ENCODE data around the gene ADAMTS12. TPM values are rescaled to one million over a fixed set of nuclear protein-coding genes. Genes with fewer than 3 reads are reported as not detected.

ADAMTS12 gene
- total RNA-seq, 1 experiment from 2014 or later = 0.05 TPM

DNA sequence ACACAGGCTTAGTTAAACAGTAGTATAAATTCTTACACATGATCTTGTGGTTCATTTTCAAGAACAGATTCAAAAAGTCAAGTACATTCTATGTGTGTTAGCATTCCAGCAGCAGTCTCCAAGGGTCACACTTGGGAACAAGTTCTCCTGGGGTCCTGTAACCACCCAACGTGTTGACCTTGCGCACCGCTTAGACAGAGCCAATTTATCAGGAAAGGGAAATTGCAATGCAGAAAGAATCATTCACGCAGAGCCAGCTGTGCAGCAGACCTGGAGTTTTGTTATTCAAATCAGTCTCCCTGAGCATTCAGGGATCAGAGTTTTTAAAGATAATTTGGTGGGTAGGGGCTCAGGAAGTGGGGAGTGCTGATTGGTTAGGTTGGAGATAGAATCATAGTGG, 35.9 kb upstream of the ADAMTS12 start:
- CTCF ChIA-PET = no interaction called here
- Histone ChIP-seq H3K4me1 (ENCODE audit: control insufficient read depth in 1 of 2, insufficient read depth in 2 of 2, low read length in 2 of 2) (no peaks in the 10 kb centered on the region), H3K4me2 (ENCODE audit: low read length) (no peak overlapping the region), H3K9me3 (ENCODE audit: control insufficient read depth in 1 of 2, insufficient read depth in 1 of 2, low read depth in 1 of 2, low read length in 2 of 2) (no peaks in the 10 kb centered on the region), H3K27me3 (ENCODE audit: insufficient read depth, low read length) (peaks cover 29% of the 10 kb centered on the region), H4K20me1 (ENCODE audit: insufficient read depth) (no peaks in the 10 kb centered on the region), H3K9ac (ENCODE audit: low read length) (no peak overlapping the region), H2AFZ (ENCODE audit: low read depth, low read length, poor library complexity, severe bottlenecking) (no peak overlapping the region), H3K36me3 (ENCODE audit: control insufficient read depth in 1 of 2, insufficient read depth in 2 of 2, low read length in 2 of 2) (no peaks in the 10 kb centered on the region), H3K9me2 (ENCODE audit: insufficient read depth) (no peaks in the 10 kb centered on the region), H3K4me3 (replicated peaks in 1 of 2; ENCODE audit: low read depth in 1 of 2, low read length in 2 of 2) (no peak overlapping the region), H3K79me2 (ENCODE audit: insufficient read depth, low read length) (no peaks in the 10 kb centered on the region), H3K27ac (ENCODE audit: low read depth, low read length) (no peak overlapping the region)
- no TSS peak for BruUV-seq (replicated peaks)
- RAD21 ChIA-PET (ENCODE audit: low non-redundant PET in 1 of 2, low total read pairs in 2 of 2, uncharacterized antibody in 2 of 2, unreplicated experiment in 2 of 2) = no interaction called here
- POLR2A ChIA-PET = no interaction called here
- ATAC-seq (no peak), DNase-seq (ENCODE audit: low read depth, low spot score) (no peak)
- intact Hi-C loops (cut with micrococcal nuclease) = no loop called here
- TF ChIP-seq, protein P1, sequence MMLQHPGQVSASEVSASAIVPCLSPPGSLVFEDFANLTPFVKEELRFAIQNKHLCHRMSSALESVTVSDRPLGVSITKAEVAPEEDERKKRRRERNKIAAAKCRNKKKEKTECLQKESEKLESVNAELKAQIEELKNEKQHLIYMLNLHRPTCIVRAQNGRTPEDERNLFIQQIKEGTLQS (IDR thresholded peaks at IDR 0.05) = no peak
- no peak for TF ChIP-seq EZH2 (IDR thresholded peaks at IDR 0.05)
- TF ChIP-seq CEBPB (IDR thresholded peaks at IDR 0.05; ENCODE audit: low read depth) = no peak
- no peak for TF ChIP-seq SP1 (IDR thresholded peaks at IDR 0.05; ENCODE audit: low read depth)
- TF ChIP-seq ZFX (IDR thresholded peaks at IDR 0.05) = no peak
- no peak for TF ChIP-seq POLR2AphosphoS5 (IDR thresholded peaks at IDR 0.05; ENCODE audit: low read depth, low read length)
- TF ChIP-seq RAD21 (IDR thresholded peaks at IDR 0.05; ENCODE audit: low read depth) = no peak
- TF ChIP-seq POLR2A (IDR thresholded peaks at IDR 0.05; ENCODE audit: borderline replicate concordance, extremely low read depth, insufficient read depth, insufficient read length) = no peak
- TF ChIP-seq ELF1 (IDR thresholded peaks at IDR 0.05; ENCODE audit: borderline replicate concordance, low read depth) = no peak
- TF ChIP-seq EGR1 (IDR thresholded peaks at IDR 0.05; ENCODE audit: low read depth) = no peak
- TF ChIP-seq, protein P2, sequence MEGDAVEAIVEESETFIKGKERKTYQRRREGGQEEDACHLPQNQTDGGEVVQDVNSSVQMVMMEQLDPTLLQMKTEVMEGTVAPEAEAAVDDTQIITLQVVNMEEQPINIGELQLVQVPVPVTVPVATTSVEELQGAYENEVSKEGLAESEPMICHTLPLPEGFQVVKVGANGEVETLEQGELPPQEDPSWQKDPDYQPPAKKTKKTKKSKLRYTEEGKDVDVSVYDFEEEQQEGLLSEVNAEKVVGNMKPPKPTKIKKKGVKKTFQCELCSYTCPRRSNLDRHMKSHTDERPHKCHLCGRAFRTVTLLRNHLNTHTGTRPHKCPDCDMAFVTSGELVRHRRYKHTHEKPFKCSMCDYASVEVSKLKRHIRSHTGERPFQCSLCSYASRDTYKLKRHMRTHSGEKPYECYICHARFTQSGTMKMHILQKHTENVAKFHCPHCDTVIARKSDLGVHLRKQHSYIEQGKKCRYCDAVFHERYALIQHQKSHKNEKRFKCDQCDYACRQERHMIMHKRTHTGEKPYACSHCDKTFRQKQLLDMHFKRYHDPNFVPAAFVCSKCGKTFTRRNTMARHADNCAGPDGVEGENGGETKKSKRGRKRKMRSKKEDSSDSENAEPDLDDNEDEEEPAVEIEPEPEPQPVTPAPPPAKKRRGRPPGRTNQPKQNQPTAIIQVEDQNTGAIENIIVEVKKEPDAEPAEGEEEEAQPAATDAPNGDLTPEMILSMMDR (IDR thresholded peaks at IDR 0.05 in 2 of 3, conservative IDR thresholded peaks at IDR 0.05 in 1 of 3; ENCODE audit: borderline replicate concordance in 1 of 3, insufficient read depth in 1 of 3, low read depth in 2 of 3, low read length in 2 of 3) = no peak
- TF ChIP-seq ZNF274 (IDR thresholded peaks at IDR 0.05; ENCODE audit: low read depth, low read length) = no peak

Measured in HCT116 (cell line).